ENCODE results near the gene ALDH3B1.
"Not testable (repeated sequence)": the region's sequence is repeated elsewhere in the genome, so short reads cannot be mapped to it uniquely, and the experiment has no call there.

- not testable (repeated sequence) for TF ChIP-seq CTCF (IDR thresholded peaks at IDR 0.05); POLR2AphosphoS5 (IDR thresholded peaks at IDR 0.05; ENCODE audit: low read depth, low read length); TCF7L2 (IDR thresholded peaks at IDR 0.05; ENCODE audit: low read depth, low read length); SIN3A (IDR thresholded peaks at IDR 0.05; ENCODE audit: borderline replicate concordance, insufficient read depth, low read depth, low read length)
These were observed 35.4 kb upstream of the ALDH3B1 start for GRCh38 chr11:67974746-67975145.

Data from Panc1 (cell line).